Endothelial cell of umbilical vein (primary cell): ENCODE data around the gene TPRA1. TPM values are rescaled to one million over a fixed set of nuclear protein-coding genes. Genes with fewer than 3 reads are reported as not detected.

ENCODE experiments used
- BruUV-seq: library from RNA; stranded (reverse); fragments of 400-500 nt; replicated peaks from 2 replicates; lab custom pipeline; 2021; lab: Mats Ljungman, UMichigan
- CTCF ChIA-PET: fragments of 300-600, 350-600 bp; sonication (Branson Sonifier 250); formaldehyde crosslinking; loops from one replicate; lab custom pipeline; 2021; ENCODE audit warnings: antibody characterized with exemption, inconsistent platforms; lab: Charles Lee
- POLR2A ChIA-PET: fragments of 300-600, 350-600 bp; sonication (Branson Sonifier 250); formaldehyde crosslinking; loops from one replicate; lab custom pipeline; 2021; ENCODE audit warnings: antibody characterized with exemption, inconsistent platforms; lab: Charles Lee
- DNase-seq: peaks from one replicate; pipeline ENCODE4 v3.0.0-alpha.2; 2011; ENCODE audit warnings: low read depth, low spot score
- FAIRE-seq: peaks from 2 replicates; lab custom pipeline; 2011; peaks lifted over from hg19 to GRCh38; lab: Jason Lieb, UNC
- H2AFZ ChIP-seq: 2 replicates; pipeline ENCODE4 v1.6.0; 2012; ENCODE audit warnings: low read depth, low read length, control low read depth, inconsistent platforms
- H3K27ac ChIP-seq: 2 replicates; pipeline ENCODE4 v1.5.1; 2011; ENCODE audit warnings: low read depth, mild to moderate bottlenecking, control low read depth, low read length, moderate library complexity; ENCODE audit not compliant: insufficient read depth
- H3K27me3 ChIP-seq, 2 experiments: 2 replicates each; pipeline versions ENCODE4 v1.6.0 to v1.6.1; 2011; ENCODE audit warnings: low read length in 2 of 2, mixed read lengths in 1 of 2; ENCODE audit not compliant: control insufficient read depth in 2 of 2, insufficient read depth in 2 of 2
- H3K36me3 ChIP-seq, 2 experiments: 2 replicates in 1 of 2; 3 replicates in 1 of 2; pipeline ENCODE4 v1.5.1; 2011; ENCODE audit warnings: low read length in 2 of 2, mild to moderate bottlenecking in 1 of 2, moderate library complexity in 1 of 2; ENCODE audit not compliant: control insufficient read depth in 2 of 2, insufficient read depth in 2 of 2; ENCODE audit errors: extremely low read depth in 1 of 2
- H3K4me1 ChIP-seq: 3 replicates; pipeline ENCODE4 v1.5.1; 2011; ENCODE audit warnings: mild to moderate bottlenecking, low read length; ENCODE audit not compliant: control insufficient read depth, insufficient read depth; ENCODE audit errors: extremely low read depth
- H3K4me2 ChIP-seq: 2 replicates; pipeline ENCODE4 v1.6.1; 2011; ENCODE audit warnings: low read length, control low read depth, mixed read lengths; ENCODE audit not compliant: insufficient read depth
- H3K4me3 ChIP-seq, 3 experiments: fragments of 200-600 bp in 1 of 3; sonication (generic), shearing (Covaris generic) in 1 of 3; replicated peaks in 1 of 3; 2 replicates each; pipeline ENCODE4 v1.5.1; 2011 to 2016; ENCODE audit warnings: control low read depth in 3 of 3, low read length in 3 of 3, mild to moderate bottlenecking in 2 of 3, inconsistent platforms in 1 of 3, low read depth in 1 of 3, moderate library complexity in 1 of 3; ENCODE audit not compliant: insufficient read depth in 1 of 3
- H3K79me2 ChIP-seq: 2 replicates; pipeline ENCODE4 v1.6.0; 2012; ENCODE audit warnings: low read length, inconsistent platforms; ENCODE audit not compliant: control insufficient read depth, insufficient read depth
- H3K9ac ChIP-seq: replicated peaks from 2 replicates; pipeline ENCODE3; 2011; ENCODE audit warnings: low read length, control low read depth; ENCODE audit not compliant: insufficient read depth; ENCODE audit errors: extremely low read depth
- H3K9me1 ChIP-seq: replicated peaks from 3 replicates; pipeline ENCODE4 v1.6.0; 2011; ENCODE audit warnings: mild to moderate bottlenecking, low read length; ENCODE audit not compliant: control insufficient read depth, insufficient read depth; ENCODE audit errors: extremely low read depth
- H3K9me3 ChIP-seq: replicated peaks from 2 replicates; pipeline ENCODE4 v1.5.1; 2012; ENCODE audit warnings: low read length, inconsistent platforms; ENCODE audit not compliant: control insufficient read depth, insufficient read depth
- H4K20me1 ChIP-seq: replicated peaks from 2 replicates; pipeline ENCODE3; 2011; ENCODE audit warnings: mild to moderate bottlenecking, low read length; ENCODE audit not compliant: control insufficient read depth, insufficient read depth; ENCODE audit errors: extremely low read depth
- CTCF ChIP-seq, 2 donors: IDR thresholded peaks; 1 replicate in 1 of 2; 2 replicates in 1 of 2; pipeline ENCODE4 v1.5.1; 2011; ENCODE audit warnings: low read length in 2 of 2, mild to moderate bottlenecking in 2 of 2, moderate library complexity in 2 of 2, control low read depth in 1 of 2, inconsistent platforms in 1 of 2, low read depth in 1 of 2; ENCODE audit not compliant: insufficient read depth in 1 of 2; ENCODE audit errors: extremely low read depth in 1 of 2
- EZH2 ChIP-seq: IDR thresholded peaks from 2 replicates; pipeline ENCODE4 v1.6.1; 2012; ENCODE audit warnings: borderline replicate concordance, low read depth, mild to moderate bottlenecking, moderate library complexity, low read length, inconsistent platforms; ENCODE audit not compliant: severe bottlenecking
- FOS ChIP-seq: IDR thresholded peaks from 2 replicates; pipeline ENCODE4 v1.6.1; 2011; ENCODE audit warnings: mild to moderate bottlenecking, low read length, moderate library complexity, borderline replicate concordance; ENCODE audit not compliant: insufficient read depth
- GATA2 ChIP-seq: IDR thresholded peaks from 2 replicates; pipeline ENCODE4 v1.7.0; 2011; ENCODE audit warnings: low read depth, mild to moderate bottlenecking, moderate library complexity, mixed read lengths, low read length; ENCODE audit not compliant: insufficient read length, insufficient read depth
- JUN ChIP-seq: IDR thresholded peaks from 2 replicates; pipeline ENCODE4 v1.6.1; 2011; ENCODE audit warnings: borderline replicate concordance, low read depth; ENCODE audit not compliant: insufficient read length, insufficient read depth
- MAX ChIP-seq: IDR thresholded peaks from 2 replicates; pipeline ENCODE4 v1.6.1; 2011; ENCODE audit not compliant: insufficient read depth, insufficient read length
- MYC ChIP-seq: IDR thresholded peaks from one replicate; pipeline ENCODE4 v1.6.1; 2011; ENCODE audit warnings: mild to moderate bottlenecking, low read depth, low read length
- POLR2A ChIP-seq: IDR thresholded peaks from 2 replicates; pipeline ENCODE4 v1.6.1; 2012; ENCODE audit warnings: low read depth, mild to moderate bottlenecking, control low read depth, low read length
- POLR2AphosphoS5 ChIP-seq: IDR thresholded peaks from 2 replicates; pipeline ENCODE4 v1.6.1; 2012; ENCODE audit warnings: low read depth, mild to moderate bottlenecking, control low read depth, low read length, moderate library complexity; ENCODE audit not compliant: insufficient read depth
- dilution Hi-C: fragments of 300-500 bp; cut with MboI; formaldehyde crosslinking; loops from one replicate; pipeline ENCODE4 v1.15.0; 2019; ENCODE audit warnings: low sequenced_read_pairs; ENCODE audit not compliant: extremely low pct_ligation_motif_present
- intact Hi-C: fragments of 100-400 bp; cut with micrococcal nuclease; formaldehyde crosslinking; loops from one replicate; pipeline ENCODE4 v1.10.0; 2022
- polyA plus RNA-seq, 4 experiments: library from polyadenylated mRNA; depleted of rRNA in 3 of 4; stranded (reverse) in 3 of 4; unstranded in 1 of 4; fragments of >200 nt; gene quantifications; 2 replicates each; pipeline versions ENCODE4 v1.2.1 to v1.2.3, GENCODE V29; 2011 to 2012; ENCODE audit warnings: missing spikeins in 1 of 4
- total RNA-seq: library from RNA; stranded (reverse); gene quantifications from 2 replicates; pipeline ENCODE4 v1.2.3, GENCODE V29; 2021

The TPRA1 gene
- total and polyA plus RNA-seq, 2 donors (not counting 3 experiments of a cell fraction or from before 2014, with no cell fraction given) = 34.3 to 58.0 TPM

GRCh38 chr3:127572735-127573134 lies 17.8 kb downstream of the TPRA1 start:
- peaks cover 2 to 29% of the 10 kb centered on the region in 2 experiments for H3K36me3 ChIP-seq
- H3K27me3 ChIP-seq = no peaks in the 10 kb centered on the region
- H3K27ac ChIP-seq = no peak overlapping the region
- H2AFZ ChIP-seq = no peak overlapping the region
- FAIRE-seq (no peak), DNase-seq (no peak)
- no peak overlapping the region for H3K9ac ChIP-seq
- TF ChIP-seq CTCF (IDR thresholded peaks at IDR 0.05; ENCODE audit: extremely low read depth in 1 of 2, insufficient read depth in 1 of 2, low read depth in 1 of 2, low read length in 2 of 2) (no peak), POLR2AphosphoS5 (no peak), MAX (no peak), POLR2A (no peak), JUN (no peak), GATA2 (no peak), EZH2 (no peak), FOS (no peak), MYC (no peak)
- no peaks in the 10 kb centered on the region for H3K9me1 ChIP-seq
- H3K9me3 ChIP-seq = no peaks in the 10 kb centered on the region
- ChIA-PET POLR2A (no interaction called here), CTCF (no interaction called here)
- no TSS peak for BruUV-seq
- H4K20me1 ChIP-seq = no peaks in the 10 kb centered on the region
- H3K4me2 ChIP-seq = no peak overlapping the region
- dilution Hi-C loops = no loop called here
- no peaks in the 10 kb centered on the region for H3K79me2 ChIP-seq
- no peaks in the 10 kb centered on the region for H3K4me1 ChIP-seq
- H3K4me3 ChIP-seq = no peak overlapping the region
- intact Hi-C loops = no loop called here
